Measurements from ENCODE around the gene CCHCR1. TPM values are rescaled to one million over a fixed set of nuclear protein-coding genes. Genes with fewer than 3 reads are reported as not detected.

CCHCR1 gene
- total RNA-seq, 2 donors from 2014 or later = 31.8 to 55.4 TPM

DNA sequence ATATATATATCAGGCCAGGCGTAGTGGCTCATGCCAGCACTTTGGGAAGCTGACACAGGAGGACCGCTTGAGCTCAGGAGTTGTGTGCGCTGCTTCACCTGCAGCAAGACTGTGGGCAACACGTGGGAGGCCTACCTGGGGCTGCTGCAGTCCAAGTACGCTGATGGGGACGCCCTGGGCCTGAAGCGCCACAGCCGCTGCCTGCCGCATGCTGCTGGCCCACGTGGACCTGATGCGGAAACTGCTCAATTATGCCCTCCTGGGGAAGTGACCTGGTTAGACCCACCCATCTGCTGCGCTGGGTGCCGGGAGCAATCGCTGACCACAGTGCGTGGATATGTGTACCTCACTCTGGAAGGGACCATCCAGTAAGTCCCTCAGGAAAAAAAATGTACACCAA is 17.0 kb downstream of the CCHCR1 start:
- no peaks in the 10 kb centered on the region for H3K36me3 ChIP-seq
- no peak overlapping the region for H3K4me3 ChIP-seq
- H3K9me3 ChIP-seq = no peaks in the 10 kb centered on the region
- H3K27ac ChIP-seq = no peak overlapping the region
- H3K9ac ChIP-seq (ENCODE audit: low read depth in 2 of 2, low read length in 2 of 2) = no peak overlapping the region
- H3K27me3 ChIP-seq = no peaks in the 10 kb centered on the region
- H3K4me1 ChIP-seq = no peaks in the 10 kb centered on the region
- intact Hi-C loops (cut with DNase I) = no loop called here
- TF ChIP-seq, protein P1, sequence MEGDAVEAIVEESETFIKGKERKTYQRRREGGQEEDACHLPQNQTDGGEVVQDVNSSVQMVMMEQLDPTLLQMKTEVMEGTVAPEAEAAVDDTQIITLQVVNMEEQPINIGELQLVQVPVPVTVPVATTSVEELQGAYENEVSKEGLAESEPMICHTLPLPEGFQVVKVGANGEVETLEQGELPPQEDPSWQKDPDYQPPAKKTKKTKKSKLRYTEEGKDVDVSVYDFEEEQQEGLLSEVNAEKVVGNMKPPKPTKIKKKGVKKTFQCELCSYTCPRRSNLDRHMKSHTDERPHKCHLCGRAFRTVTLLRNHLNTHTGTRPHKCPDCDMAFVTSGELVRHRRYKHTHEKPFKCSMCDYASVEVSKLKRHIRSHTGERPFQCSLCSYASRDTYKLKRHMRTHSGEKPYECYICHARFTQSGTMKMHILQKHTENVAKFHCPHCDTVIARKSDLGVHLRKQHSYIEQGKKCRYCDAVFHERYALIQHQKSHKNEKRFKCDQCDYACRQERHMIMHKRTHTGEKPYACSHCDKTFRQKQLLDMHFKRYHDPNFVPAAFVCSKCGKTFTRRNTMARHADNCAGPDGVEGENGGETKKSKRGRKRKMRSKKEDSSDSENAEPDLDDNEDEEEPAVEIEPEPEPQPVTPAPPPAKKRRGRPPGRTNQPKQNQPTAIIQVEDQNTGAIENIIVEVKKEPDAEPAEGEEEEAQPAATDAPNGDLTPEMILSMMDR (IDR thresholded peaks at IDR 0.05) = no peak
- DNase-seq = no peak

DNA sequence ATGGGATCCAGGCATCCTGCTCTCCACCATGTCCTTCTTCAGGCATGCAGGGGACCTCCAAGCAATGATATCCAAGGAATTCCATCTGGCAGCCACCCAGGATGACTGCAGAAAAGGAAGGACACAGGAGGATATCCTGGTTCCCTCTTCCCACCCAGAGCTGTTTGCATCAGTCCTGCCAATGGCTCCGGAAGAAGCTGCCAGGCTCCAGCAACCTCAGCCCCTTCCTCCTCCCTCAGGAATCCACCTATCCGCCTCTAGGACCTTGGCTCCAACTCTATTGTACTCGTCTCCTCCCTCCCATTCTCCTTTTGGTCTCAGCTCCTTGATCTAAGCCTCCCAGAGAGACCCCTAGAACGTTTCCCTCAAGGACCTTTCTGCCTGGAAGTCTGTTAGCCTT is 18.0 kb downstream of the CCHCR1 start:
- TF ChIP-seq, protein P1 (IDR thresholded peaks at IDR 0.05) = no peak
- H3K27me3 ChIP-seq = no peaks in the 10 kb centered on the region
- no peak overlapping the region for H3K4me3 ChIP-seq
- H3K9me3 ChIP-seq = no peaks in the 10 kb centered on the region
- no peak overlapping the region for H3K9ac ChIP-seq (ENCODE audit: low read depth in 2 of 2, low read length in 2 of 2)
- no peaks in the 10 kb centered on the region for H3K36me3 ChIP-seq
- intact Hi-C loops (cut with DNase I) = loop anchor here (2.0 to 5.0 kb wide), 3 partner anchors 53 to 243 kb away; no protein-coding TSS in a partner anchor
- no peaks in the 10 kb centered on the region for H3K4me1 ChIP-seq
- no peak for DNase-seq
- no peak overlapping the region for H3K27ac ChIP-seq

DNA sequence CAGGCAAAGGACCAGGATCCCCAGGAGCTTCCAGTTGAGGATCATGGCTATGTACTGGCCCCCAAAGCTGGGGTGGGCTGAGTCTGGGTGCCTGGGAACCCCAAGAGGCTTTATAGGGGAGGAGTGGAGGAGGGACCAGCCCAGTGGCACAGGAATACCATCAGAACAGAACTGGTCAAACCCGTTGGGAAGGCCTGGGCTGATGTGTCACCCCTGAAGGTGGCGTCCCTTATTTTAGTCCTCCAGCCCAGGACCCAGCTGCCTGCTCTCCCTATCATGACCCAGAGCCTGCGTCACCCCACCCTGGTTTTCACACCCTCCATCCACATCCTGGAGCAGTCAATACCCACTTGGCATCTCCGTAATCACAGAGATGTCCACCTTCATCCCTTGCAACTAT is 18.6 kb downstream of the CCHCR1 start, which contains the start of gene PSORS1C2:
PSORS1C2 (minus strand) TSS at position 85 of the 400 bp plus-strand sequence; CDS start at position 45, 40 bp downstream.
- no peak within 1 kb of the TSS for H3K4me3 ChIP-seq
- no peaks in the 10 kb centered on the region for H3K4me1 ChIP-seq
- intact Hi-C loops (cut with DNase I) = loop anchor here (2.0 to 5.0 kb wide), 3 partner anchors 54 to 243 kb away; no protein-coding TSS in a partner anchor
- no peaks in the 10 kb centered on the region for H3K27me3 ChIP-seq
- TF ChIP-seq, protein P1 (IDR thresholded peaks at IDR 0.05) = no peak
- no peak for DNase-seq
- no peak within 1 kb of the TSS for H3K27ac ChIP-seq
- no peaks in the 10 kb centered on the region for H3K36me3 ChIP-seq
- peak within 1 kb of the TSS in 1 of 2 donors; percentile 9 for H3K9ac ChIP-seq (ENCODE audit: low read depth in 2 of 2, low read length in 2 of 2)
- H3K9me3 ChIP-seq = no peaks in the 10 kb centered on the region

DNA sequence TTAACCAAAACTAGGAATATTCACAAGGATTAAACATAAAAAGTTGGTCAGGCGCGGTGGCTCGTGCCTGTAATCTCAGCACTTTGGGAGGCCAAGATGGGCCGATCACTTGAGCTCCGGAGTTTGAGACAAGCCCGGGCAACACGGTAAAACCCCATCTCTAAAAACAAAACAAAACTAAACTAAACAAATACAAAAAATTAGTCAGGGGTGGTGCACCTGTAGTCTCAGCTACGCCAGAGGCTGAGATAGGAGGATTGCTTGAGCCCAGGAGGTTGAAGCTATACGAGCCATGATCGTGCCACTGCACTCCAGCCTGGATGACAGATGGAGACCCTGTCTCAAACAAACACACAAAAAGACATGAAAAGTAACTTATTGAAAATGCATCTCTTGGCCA is 21.9 kb downstream of the CCHCR1 start:
- TF ChIP-seq, protein P1 (IDR thresholded peaks at IDR 0.05) = no peak
- H3K4me1 ChIP-seq = no peaks in the 10 kb centered on the region
- intact Hi-C loops (cut with DNase I) = loop anchor here (5.0 kb wide), 2 partner anchors 232 to 247 kb away; no protein-coding TSS in a partner anchor
- no peak overlapping the region for H3K27ac ChIP-seq
- no peaks in the 10 kb centered on the region for H3K9me3 ChIP-seq
- H3K4me3 ChIP-seq = no peak overlapping the region
- H3K36me3 ChIP-seq = no peaks in the 10 kb centered on the region
- no peaks in the 10 kb centered on the region for H3K27me3 ChIP-seq
- H3K9ac ChIP-seq (ENCODE audit: low read depth in 2 of 2, low read length in 2 of 2) = no peak overlapping the region
- no peak for DNase-seq

DNA sequence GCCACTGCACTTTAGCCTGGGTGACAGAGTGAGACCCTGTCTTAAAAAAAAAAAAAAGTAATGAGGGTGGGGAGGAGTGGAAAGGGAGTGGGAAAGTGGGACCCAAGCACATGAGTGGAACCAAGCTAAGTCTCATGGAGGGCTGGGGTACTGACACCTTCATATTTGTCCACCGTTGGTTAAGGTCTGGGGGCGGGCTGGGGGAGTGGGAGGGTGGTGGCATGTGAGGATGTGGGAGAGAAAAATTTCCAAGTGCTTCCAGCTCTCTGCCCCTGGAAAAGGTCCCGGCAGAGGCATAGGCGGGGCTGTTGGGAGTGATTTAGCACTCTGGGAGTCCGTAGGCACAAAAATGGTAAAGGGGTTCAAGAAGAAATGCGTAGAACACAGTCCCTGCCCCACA is 24.8 kb downstream of the CCHCR1 start:
- Histone ChIP-seq H3K9ac (ENCODE audit: low read depth in 2 of 2, low read length in 2 of 2) (no peak overlapping the region), H3K27me3 (no peaks in the 10 kb centered on the region), H3K36me3 (no peaks in the 10 kb centered on the region), H3K27ac (no peak overlapping the region), H3K9me3 (no peaks in the 10 kb centered on the region), H3K4me1 (no peaks in the 10 kb centered on the region), H3K4me3 (no peak overlapping the region)
- no peak for DNase-seq
- intact Hi-C loops (cut with DNase I) = no loop called here
- TF ChIP-seq, protein P1 (IDR thresholded peaks at IDR 0.05) = no peak

Measured in colonic mucosa (tissue), 4 donors.